Inflammatory macrophage (primary cell): ENCODE results near the gene BACH2.
"Not testable (repeated sequence)": the region's sequence is repeated elsewhere in the genome, so short reads cannot be mapped to it uniquely, and the experiment has no call there.

Experiments
- DNase-seq, 2 donors: peaks; one replicate each; pipeline ENCODE4 v3.0.0-alpha.2; 2020 to 2022

BACH2 gene

DNA sequence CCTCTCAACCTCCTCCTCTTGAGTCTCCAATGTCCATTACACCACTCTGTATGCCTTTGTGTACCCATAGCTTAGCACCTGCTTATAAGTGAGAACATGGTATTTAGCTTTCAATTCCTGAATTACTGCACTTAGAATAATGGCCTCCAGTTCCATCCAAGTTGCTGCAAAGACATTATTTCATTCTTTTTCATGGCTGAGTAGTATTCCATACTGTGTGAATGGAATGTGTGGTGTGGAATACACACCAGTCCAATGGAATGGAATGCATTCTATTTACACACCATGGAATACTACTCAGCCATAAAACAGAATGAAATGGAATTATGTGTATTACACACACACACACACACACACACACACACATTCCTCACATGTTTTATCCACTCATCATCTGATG, 116.1 kb downstream of the BACH2 start:
- DNase-seq = no peak

- peak; percentile 15 to 37 for DNase-seq
These were observed 117.2 kb downstream of the BACH2 start for GRCh38 chr6:90179190-90180169.

DNA sequence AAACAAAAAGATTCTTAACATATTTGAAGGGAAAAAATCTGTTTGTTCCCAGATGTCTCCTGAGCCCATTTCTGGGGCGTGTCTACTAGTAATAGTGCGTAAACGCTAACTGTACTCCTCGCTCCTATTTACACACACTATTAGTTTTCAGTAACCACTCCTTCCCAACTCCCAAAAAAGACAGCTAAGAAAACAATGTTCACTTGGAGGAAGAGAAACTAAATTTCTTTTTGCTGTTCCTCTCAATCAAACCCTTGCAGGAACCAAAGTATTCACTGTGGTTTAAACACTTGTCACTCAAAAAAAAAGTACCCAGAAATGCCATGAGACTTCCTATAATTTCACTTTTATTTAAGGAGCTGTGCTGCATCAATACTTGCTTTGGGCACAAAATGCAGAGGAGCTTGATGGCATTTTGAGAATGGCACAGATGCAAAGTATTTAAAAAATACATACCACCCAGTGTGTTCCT, 118.2 kb downstream of the BACH2 start:
- peak in 1 of 2 donors; percentile 26 for DNase-seq

DNA sequence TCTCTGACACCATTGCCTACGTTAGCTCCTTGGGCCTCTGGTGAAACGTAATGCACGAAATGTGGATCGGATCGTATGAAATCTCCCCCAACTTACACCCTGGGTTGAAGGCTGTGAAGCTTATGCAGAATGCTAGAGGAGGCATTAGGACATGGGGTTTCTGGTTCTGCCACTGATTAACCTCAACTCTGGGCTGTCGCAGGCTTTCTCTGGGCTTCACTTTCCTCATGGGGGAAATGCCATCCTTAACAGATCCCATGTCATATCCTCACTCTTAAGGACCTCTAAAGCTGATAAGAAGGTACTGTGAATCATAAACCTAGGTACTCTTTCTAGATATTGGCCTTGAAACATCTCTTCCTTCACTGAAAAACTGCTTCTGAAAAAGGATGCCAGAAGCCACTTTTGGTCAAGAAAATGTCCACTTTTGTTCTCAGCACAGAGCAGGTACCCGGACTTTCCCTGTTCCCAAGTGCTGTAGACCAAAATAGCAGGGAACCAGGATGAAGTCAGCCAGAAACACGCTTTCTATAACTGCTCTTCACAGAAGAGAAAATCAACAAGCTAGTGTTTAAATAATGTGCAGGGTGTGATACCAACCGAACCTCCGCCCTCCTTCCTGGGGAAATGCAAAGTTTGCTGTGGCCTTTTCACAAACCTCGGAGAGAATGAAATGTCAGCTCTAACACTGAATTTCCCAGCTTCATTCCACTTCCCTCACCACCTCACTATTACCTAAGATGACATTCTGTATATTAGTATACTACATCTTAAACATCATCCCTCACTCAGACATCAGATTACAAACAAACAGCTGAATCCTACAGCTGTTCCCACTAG, 118.9 kb downstream of the BACH2 start:
- no peak for DNase-seq

DNA sequence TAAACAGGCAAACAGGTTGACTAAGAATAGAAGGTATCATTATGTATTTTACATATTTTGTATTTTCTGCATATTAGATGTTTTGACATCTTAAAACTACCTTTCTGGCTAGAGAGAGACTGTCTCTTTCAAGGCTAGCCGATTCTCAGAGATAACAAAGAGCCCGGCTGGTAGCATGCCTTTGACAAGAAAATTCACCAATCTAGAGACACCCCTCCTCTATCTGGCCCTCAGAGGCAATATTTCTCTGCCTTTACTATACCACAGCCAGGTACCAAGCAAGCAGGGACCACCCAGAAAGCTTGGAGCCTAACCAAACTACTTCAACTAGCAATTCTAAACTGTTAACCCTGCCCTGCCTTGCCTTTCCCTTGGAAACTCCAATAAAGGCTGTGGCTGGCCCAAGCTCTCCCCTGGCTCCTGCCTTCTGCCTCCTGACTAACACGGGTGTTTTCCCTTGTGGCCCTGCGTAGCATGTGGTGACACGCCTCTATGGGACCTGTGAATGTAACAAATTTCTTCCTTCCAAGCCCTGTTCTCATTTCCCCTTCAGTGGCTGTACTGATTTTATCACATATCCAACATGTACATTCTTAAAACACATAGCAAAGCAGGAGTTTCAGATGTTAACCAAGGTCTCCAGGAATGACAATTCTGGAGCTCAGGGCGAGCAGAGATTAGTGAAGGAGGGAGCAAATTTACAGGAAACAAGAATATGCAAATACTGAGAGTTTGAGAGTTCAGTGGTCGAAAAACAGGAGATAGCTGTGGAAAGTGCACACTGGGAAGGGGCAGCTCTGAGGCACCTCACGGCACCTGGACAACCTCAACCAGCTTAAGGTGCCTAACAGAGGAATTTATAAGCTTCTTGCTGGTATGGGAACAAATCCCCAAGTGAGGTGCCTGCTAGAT, 120.8 kb downstream of the BACH2 start:
- DNase-seq = peak; percentile 24 to 39

GRCh38 chr6:90173262-90173925, 123.2 kb downstream of the BACH2 start:
- no peak for DNase-seq

DNA sequence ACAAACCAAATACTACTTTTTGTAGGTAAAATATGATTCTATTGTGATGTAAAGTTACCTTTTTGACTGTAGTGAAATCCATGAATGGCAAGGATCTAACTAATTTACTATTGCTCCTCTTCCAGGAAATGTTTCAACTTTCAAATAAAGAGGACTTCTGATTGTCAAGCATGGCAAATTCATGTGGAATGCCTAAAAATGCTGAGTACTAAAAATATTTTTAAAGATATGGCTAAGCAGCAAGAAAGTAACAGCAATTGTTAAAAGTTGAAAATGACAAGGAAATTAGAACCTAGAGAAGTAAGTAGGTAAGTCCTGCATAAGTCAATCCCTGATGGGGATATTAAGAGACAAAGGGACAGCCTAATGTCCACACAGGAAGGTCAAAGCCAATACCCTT, 126.0 kb downstream of the BACH2 start:
- DNase-seq = no peak

DNA sequence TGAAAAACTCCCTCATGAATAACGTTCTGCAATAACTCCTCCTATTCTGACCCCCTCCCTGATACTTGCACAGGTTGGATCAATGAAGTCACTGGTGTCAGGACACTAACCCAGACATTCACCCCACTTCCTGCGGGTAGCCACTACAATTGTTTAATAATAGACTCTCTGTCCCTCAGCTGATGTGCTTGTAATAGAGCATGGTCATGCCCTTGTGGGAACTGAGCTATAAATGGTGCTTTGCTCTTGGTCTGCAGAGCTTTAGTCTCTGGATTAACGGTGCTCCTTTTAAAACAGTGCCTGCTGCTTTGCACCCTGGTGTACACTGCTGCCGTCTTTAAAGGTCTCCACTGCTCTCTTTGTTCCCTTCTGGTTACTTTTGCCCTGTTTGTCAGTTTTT, 127.3 kb downstream of the BACH2 start:
- peak in 1 of 2 donors; percentile 37 for DNase-seq

- DNase-seq = no peak
These were observed 127.9 kb downstream of the BACH2 start for GRCh38 chr6:90168693-90169131.

DNA sequence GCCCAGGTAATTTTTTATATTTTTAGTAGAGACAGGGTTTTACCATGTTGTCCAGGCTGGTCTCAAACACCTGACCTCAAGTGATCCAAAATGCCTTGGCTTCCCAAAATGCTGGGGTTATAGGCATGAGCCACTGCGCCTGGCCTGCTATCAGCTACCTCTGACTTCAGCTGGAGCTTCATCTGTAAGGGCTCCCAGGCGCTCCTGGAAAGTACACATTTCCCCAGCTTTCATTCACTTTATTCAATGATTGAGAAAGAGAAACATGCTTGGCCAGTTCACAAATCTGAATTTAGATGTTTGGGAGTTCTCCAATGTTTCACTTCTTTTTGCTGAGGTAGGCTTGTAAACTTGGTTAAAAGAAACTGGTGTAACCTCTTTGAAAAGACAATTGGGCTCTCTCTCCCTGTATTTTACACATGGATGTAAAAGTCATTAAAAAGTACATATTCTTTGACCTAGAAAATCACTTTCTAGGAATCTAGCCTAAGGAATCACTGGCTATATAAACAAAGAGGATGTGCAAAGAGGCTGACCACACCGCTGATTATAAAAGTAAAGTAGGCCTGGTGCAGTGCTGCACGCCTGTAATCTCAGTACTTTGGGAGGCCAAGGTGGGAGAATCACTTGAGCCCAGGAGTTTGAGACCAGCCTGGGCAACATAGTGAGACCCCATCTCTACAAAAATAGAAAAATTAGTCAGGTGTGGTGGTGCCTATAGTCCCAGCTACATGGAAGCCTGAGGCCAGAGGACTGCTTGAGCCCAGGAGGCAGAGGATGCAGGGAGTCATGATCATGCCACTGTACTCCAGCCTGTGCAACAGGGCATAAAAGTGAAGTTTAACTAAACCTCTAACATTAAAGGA, 128.9 kb downstream of the BACH2 start:
- no peak for DNase-seq

GRCh38 chr6:90166155-90166924, 130.3 kb downstream of the BACH2 start:
- not testable (repeated sequence) for DNase-seq

- DNase-seq = no peak
These were observed 133.8 kb downstream of the BACH2 start for GRCh38 chr6:90162648-90163387.

- peak; percentile 43 to 50 for DNase-seq
These were observed 136.6 kb downstream of the BACH2 start for GRCh38 chr6:90160013-90160412.

DNA sequence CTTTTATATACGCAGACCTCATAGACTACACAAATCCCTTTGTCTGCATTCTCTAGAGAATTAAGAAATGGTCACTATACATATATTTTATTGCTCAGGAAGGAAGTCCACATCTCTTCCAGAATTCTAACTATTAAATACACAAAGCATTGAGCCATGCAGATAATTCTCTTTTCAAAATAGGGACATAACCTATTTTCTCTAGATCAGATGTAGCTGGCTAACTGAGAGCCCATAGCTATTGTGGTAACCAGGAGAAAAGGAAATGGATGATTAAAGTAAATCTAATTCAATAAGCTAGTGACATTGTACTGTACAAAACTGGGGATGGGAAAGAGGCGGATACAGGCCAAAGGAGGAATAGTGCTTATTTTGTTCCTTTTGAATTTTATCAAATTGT, 137.2 kb downstream of the BACH2 start:
- DNase-seq = no peak

DNA sequence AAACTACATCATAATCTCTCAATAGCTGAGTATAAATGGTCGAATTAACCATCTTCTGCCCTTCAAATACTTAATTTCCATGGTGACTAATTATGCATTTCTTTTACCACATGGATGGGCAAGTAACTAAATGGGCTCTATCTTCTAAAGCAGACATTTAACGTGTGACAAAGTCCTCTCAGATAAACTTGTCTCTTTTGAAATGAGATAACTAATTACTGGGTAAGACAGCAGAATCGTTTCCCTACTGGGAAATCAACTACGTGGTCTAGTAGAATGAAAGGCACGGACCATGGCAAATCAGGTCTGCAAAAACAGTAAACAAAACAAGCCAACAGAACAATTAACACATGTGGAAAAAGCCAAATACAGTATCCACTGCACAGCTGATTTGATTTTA, 137.7 kb downstream of the BACH2 start:
- DNase-seq = no peak

- no peak for DNase-seq
These were observed 139.2 kb downstream of the BACH2 start for GRCh38 chr6:90157441-90157840.

- DNase-seq = no peak
These were observed 139.8 kb downstream of the BACH2 start for GRCh38 chr6:90156861-90157260.

DNA sequence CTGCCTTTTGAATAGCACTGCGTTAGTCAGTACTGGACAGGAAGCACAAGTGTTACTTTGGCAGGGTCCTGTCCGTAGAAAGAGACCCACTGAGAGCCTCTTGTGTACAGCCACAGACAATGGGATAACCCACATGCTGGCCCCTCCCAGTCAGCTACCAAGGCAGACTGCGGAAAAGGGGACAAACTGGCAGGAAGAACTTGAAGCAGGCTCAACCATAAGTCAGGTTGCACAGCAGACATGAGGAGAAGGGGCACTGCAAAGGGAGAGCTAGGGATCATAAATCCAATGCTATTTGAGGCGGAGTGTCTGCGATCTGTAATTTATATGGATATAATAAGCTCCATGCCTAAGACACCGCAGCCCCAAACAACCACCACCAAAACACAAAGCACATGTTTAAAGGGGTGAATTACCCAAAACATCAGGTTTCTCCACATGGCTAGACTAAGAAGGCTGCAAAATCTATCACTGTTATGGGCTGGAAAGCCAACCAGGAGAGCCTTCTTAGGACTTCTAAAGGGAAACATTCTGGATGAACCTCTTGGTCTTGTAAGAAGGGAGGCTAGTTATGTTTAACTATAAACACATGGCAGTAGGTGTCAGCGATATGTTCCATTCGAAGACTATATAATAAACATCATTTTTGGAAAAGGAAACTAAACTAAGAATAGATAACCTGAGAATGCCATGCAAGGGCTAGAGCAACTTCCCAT, 141.7 kb downstream of the BACH2 start:
- no peak for DNase-seq
